HG03575 (cell line): Measurements from ENCODE around the gene KRT7.
"Not testable (repeated sequence)": the region's sequence is repeated elsewhere in the genome, so short reads cannot be mapped to it uniquely, and the experiment has no call there.

Experiments used
- ATAC-seq: cut with Tn5 transposase; IDR thresholded peaks from one replicate; pipeline ENCODE4 v1.9.1; 2021; ENCODE audit not compliant: unreplicated experiment, insufficient number of reproducible peaks, low FRiP score; ENCODE audit errors: extremely low read depth

KRT7 gene

DNA sequence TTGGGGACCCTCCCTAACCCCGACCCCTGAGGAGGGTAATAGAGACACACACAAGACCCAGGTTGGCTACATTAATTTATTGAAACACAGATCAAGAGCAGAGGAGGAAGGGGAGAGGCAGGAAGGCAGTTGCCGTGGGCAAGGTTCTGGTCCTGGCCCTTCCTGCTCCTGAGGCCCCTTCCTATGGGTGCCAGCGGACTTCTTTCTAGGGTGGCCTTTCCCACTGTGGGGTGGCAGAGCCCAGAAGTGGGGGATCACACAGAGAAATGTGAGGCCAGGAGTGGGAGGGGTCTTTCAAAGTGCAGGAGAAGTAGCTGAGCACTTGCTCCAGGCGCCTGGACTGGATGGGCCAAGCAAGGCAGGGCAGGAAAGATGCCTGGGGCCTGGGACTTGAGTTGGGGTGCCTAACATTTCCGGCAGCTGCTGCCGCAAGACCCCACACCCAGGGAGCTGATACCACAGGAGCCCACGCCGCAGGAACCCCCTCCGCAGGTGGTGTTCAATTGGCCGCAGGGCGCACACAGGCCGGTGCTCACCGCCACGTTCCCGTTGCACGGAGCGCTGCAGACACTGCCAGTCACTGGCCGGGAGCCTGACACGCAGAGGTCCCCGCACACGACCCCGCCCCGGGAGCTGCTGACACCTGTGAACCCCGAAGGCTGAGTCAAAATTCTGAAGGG lies 52.9 kb downstream of the KRT7 start:
- no peak for ATAC-seq

DNA sequence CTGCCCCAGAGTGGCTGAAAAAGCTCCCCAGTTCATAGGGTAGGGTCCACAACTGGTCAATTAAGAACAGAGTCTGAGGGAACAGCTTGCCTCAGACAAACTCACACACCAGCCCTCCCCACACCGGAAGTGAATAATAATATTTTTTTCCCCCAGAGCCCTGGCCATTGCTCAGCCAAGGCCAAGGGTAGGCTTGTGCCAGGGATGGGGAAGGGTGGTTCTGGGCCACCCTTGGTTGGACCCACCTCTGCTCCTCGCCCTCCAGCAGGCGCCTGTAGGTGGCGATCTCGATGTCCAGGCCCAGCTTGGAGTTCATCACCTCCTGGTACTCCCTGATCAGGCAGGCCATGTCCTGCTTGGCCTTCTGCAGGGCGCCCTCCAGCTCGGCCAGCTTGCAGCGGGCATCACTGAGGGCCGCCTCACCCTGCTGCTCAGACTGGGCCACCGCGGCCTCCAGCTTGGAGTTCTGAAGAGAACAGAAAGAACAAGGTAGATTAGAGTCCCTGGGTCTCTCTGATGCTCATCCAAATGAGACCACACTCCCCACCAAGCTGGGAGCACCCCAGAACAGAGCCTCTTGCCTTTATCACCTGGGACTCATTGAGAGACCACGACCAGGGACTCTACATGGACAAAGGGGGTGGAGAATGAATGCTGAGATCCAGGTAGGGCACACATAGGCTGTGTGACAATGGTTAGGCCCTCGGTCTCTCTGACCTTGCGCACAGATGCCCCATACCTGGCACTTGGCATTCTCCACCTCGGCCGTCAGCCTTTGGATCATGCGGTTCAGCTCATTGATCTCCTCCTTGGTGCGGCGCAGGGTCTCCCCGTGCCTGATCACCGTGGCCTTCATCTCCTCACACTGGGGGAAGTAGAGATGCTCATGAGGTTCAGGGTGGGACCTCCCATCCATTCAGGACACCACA lies 54.1 kb downstream of the KRT7 start:
- ATAC-seq: not testable (repeated sequence)

DNA sequence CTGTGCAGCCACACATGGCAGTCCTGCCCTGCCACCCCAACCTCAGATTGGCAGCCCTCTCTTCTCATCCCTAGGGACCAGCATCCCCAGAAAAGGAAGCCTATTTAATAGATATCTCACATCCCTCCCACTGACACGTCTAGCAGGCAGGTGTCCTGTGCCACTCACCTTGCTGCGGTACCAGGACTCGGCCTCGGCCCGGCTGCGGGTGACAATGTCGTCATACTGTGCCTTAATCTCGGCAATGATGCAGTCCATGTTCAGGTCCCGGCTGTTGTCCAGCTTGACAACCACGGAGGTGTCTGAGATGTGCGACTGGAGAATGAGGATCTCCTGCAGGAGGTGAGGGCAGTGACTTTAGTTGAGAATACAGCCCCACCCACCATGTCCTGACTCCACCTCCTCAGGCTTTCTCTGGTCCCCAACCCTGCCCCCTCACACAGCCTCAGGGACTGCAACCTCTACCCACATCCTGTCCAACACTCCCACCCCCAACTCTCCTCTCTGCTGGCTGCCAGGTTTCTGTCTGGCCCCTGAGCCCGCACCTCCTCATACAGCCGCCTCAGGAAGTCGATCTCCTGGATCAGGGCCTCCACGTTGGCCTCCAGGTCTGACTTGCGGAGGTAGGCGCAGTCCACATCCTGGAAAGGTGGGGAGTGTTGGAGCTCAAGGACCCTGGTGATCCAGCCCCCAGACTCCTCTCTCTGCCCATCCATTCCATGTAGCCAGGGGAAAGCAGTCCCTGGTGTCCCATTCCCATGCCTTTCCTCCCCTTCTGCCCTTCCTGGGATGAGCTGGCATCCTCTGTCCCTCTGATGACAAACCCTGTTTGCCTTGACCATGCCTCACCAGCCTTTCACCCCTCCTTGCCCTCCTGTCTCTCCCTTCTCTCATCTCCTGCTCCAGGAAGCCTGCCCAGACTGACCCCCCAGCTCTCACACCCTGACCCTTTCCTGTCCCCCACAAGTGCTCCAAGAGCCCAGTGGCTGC lies 55.1 kb downstream of the KRT7 start:
- not testable (repeated sequence) for ATAC-seq

DNA sequence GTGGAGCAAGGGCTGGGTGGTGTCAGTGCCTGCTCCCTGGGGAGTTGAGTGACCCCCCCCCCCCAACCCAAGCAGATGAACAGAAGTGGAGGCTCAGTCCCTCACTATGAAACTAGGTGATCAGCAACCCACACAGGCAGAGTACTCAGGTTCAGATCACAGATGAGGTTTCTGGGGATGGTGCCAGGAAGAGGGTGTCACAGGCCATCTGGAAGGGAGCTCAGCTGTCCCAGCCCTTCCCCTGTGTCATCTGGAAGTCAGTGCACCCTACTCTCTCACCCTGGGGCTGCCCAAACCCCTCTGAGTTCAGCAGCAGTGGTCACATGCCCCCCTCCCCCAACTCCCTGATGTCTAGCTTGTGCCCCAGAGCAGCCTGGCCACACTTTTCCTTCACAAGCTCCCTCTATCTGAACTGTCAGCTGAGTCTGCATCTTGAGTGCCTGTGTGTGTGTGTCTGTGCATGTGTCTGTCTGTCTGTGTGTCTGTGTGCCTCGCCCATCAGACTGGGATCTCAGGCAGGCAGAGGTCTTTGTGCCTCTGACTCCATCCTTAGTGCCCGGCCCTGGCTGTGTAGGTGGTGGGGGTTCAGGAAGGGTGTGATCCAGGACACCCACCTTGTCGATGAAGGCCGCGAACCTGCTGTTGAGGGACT lies 57.6 kb downstream of the KRT7 start:
- not testable (repeated sequence) for ATAC-seq

DNA sequence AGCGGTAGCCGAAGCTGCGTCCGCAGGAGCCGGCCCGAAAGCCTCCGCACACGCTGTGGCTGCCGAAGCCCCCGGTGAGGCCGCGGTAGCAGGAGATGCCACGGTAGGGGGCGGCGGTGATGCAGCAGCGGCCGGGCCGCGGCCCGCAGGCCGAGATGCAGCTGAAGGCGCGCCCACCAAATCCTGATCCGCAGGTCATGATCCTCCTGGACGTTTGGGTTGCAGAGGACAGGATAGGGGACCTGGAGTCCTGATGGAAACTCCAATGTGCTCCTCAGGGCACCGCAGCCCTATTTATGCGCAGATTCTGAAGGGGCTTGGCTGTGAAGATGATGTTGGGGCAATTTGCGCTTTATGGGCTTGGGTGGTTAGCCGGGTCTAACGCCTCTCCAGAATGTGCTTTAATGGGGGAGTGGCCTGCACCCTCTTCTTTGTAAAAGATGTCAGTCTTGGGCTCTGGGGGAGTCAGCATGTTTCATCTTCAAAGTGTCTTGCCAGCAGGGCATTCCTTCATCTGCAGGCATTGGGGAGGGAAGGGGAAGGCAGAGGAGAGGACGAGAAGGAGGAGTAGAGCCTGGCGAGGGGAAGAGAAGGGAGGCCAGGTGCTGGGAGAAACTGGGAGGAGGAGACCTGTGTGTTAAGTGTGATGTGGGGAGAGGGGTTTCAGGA lies 58.4 kb downstream of the KRT7 start, which contains the start of gene KRT81:
KRT81 (minus strand) TSS at position 268 of the 669 bp plus-strand sequence; CDS start at position 199, 69 bp downstream.
- ATAC-seq: no peak

DNA sequence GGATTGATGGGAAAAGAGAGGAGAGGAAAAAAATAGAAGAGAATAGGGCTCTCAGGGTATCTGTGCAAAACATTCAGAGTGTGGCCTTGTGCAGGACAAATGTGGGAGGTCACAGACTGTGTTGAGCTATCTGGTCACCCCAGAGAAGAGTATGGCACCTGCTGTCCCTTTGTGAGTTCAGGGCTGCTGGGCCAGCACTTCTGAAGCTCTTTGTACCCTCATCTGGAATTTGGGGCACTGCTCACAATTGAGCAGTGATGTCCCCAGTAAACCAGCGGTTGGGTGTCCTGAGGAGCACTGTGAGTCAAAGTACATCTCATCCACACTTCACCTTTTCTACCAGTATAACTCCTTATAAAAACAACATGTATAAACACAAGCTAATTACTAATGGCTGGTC lies 60.9 kb downstream of the KRT7 start:
- ATAC-seq: no peak

DNA sequence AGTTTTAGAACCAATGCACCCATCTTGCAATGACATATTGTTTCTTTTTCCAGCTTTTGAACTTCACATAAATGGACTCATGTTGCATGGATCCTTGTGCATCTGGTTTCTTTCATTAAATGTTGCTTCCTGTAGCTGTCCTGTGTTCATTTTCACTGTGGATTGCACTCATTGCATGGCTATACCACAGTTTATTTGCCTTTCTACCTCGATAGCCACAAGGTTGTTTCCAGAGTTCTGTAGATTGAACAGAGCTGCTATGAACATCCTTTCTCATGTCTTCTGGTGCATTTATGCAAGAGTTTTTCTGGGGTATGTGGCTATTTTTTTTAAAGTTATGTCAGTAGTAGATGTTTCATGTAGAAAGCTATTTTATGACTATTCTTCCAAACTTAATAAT lies 61.8 kb downstream of the KRT7 start:
- no peak for ATAC-seq

DNA sequence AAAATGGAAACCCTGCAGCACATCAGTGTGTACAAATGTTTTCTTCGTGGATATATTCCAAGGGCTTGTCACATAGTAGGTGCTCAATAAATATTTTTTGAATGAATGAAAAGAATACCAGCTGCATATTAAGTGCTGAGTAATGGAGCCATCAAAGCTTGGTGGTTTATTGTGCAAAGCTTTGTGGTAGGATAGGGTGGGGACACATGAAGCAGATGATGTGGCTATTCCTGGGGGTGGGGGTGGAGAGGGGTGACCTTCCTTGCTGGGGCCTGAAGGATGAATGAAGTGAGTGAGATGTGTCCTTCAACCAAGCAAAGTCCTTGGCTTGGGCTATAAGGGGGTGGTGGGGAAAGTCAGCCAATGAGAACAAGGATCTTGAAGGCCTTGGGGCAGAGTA lies 62.6 kb downstream of the KRT7 start:
- ATAC-seq: no peak

DNA sequence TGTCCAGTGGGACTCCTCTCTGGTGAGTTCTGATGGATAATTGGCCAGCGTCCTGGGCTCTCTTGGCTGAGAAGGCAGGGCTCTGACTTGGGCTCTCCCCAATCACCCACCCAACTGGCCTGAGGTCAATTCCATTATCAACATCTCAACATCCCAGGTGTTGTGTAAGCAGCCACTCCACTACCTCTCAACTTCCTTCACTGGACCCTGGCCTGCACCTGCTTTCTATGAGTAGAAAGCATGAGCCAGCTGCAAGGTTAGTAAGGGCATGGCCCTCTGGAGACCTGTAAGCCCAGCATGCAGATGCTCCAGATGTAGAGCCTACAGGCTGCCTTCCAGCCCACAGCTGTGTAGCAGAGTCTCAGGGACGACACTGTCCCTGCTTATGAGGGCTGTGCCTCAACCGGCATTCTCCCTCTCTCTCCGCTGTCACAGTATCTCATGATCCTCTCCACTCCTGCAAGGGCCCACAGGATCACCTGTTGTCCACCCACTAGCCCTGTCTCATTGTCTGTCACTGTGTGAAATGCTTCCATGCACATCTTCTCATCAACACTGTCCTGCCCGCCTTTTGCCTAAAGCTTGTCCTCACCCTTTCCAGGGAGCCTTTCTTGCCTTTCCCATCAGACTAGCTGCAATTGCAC lies 63.7 kb downstream of the KRT7 start:
- ATAC-seq: no peak
